GM19467 (cell line): ENCODE measurements around the gene PIP4K2B.

Experiments used
- ATAC-seq: cut with Tn5 transposase; IDR thresholded peaks from one replicate; pipeline ENCODE4 v1.9.1; 2021; ENCODE audit warnings: mild to moderate bottlenecking, moderate library complexity; ENCODE audit not compliant: unreplicated experiment

The PIP4K2B gene

DNA sequence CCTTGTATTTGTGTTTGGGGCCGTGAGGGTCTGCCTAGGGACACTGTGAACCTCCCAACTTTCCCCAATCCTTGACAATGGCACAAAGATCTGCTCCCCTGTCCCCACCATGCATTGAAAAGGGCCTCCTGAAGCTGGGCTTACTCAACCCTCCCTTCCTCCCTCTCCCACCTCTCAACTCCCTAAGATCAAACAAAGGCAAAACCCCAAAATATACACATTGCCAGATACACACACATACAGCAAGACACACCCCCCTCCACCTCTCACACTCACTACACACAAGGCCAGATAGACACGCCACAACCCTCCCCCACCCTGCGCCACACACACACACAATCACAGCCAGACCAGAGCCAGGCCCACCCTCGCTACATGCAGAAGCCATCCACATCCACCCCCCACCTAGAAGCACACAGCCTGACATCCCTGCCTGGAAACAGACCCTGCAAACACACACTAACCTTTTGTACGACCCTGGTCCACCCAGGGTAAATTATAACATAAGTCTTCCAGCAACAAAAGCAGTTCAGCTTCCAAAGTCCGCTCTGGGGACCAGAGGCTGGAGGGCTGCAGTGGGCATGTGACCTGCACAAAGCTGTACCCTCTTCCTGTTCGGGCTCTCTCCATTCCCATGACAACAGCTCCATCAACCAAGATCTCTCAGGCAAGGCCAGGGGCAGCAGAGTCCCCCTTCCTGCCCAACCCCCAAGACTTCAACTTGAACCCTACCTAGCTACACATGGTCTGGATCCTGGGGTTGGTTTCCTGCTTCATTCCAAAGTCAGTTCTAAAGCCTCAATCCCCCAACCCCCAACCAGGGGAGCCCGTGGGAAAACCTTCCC is 53.1 kb downstream of the PIP4K2B start:
- ATAC-seq: no peak

DNA sequence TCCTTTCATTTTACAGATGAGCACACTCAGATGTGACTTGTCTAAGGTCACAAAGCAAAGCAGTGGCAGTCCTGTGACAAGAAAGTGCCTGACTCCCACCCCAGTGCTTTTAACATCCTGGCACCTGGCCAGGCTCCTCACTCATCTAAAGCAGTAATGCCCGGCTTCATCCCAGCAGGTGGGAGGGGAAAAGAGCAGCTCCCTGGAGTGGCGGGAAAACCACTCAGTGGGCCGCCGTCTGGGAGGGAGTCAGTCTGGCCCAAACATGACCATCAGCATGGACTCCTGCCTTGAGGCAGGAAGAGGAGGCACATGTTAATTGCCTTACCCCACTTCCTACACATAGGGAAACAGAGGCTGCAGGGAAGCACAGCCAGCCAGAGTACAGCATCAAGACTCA is 53.8 kb downstream of the PIP4K2B start:
- ATAC-seq: no peak

DNA sequence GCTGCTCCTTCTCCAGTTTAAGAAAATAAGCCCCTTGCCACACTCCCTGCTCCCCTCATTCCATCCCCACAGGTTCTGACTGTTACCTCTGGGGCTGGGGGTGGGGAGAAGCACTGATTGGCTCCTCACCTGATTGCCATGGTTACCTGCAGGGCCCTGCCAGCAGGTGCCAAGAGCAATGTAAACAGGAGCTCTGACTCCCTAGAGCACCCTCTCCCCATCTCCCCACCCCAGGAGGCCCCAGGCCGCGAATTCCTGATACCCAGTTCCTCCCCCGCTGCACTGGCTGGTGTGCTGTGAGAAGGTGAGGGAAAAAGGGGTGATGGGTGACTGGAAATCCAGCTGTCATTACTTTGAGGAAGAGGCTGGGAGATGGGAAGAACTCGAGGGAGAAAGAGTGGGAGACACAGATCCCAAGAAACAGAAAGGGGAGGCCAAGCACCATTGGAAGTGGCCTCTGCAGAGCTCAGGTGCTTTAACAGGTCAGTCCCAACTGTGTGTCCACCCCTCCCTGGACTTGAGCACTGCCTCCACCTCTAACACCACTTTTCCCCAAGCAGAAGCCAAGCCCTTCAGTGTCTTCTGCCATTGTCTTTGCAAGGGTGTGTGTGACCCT is 55.7 kb downstream of the PIP4K2B start:
- ATAC-seq: no peak

DNA sequence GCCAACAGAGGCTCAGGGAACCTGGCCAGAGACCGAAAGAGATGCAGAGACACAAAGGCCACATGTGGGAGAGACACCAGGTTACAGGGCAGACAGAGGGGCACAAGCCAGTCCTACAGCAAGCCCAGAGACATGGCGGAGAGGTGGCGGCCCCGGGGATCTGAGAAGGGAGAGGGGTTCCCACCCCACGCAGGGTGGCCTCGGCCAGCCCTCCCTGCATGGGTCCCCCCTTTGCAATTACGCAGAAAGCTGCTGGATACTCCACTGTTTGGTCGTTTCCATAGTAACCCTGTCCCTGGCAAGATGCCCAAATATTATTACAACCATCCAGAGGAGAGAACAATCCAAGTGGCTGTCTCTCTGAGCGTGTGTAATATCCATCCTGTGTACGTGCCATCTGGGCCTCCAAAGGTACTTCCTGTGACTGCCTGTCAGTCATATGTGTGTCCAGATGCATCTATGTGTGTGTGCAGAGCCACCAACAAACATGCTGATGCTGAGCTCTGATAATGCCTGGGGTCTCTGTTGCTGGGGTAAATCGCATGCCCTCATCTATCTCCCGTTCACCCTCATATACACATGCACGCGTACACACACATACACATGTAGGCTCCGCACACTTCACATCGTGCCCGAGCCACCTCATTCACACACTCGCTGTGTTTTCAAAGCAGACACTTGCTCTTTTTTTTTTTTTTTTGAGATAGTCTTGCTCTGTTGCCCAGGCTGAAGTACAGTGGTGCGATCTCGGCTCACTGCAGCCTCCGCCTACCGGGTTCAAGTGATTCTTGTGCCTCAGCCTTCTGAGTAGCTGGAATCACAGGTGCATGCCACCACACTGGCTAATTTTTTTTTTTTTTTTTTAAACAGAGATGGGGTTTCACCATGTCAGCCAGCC is 56.7 kb downstream of the PIP4K2B start:
- ATAC-seq: no peak

DNA sequence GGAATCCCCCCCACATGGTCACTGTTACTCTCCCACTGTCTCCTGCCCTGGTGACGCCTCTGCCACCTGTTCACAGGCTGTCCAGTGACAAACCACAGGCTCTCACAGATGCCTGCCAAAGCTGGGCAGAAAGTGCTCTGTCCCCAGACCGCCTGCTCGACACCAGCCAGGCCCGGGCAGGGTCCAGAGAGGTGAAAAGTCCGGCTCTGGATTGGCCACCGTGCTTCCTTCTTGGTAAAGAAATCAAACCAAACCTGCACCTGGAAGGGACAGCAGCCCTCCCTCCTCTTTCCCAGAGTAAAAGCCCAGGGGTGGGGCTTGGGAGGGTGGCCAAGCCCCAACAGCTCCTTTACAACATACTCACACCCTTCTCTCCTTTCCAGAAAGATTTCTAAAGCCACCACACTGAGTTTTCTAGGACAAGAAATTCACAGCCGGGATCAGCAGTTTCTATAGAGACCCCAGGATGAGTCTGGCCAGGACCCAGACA is 57.4 kb downstream of the PIP4K2B start:
- no peak for ATAC-seq

DNA sequence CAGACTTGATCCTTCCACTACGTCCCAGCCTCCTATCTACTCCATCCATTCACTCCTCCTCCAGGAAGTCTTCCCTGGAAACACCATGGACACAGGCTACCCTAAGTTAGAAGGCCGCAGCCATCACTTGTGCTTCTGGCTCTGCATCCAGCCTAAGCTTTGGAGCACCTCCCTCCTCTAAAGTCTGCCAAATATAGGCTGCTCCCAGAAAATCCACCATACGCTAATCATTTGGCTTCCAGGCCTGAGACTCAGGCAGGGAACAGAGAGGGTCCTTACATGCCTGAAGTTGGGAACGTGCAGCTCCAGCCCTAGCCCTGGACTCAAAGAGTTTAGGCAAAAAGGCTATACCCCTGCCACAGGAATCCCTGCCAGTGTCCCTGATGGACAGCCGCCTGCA is 57.9 kb downstream of the PIP4K2B start:
- no peak for ATAC-seq

DNA sequence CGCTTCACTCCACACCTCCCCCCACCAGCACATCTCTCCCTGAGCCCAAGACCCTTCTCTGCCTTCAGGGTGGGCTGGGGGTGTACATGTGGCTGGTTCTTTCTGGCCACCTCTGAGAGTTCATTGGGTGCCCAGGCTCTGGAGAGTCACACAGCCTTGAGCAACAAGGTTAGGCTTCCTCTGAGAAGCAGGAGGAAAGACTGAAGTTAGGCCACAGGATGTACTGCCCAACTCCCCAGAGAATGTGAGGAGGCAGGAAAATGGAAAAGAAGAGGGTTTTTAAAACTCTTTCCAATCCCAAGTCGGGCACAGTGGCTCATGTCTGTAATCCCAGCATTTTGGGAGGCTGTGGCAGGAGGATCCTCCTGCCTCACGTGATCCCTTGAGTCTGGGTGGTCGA is 58.5 kb downstream of the PIP4K2B start:
- ATAC-seq: no peak

DNA sequence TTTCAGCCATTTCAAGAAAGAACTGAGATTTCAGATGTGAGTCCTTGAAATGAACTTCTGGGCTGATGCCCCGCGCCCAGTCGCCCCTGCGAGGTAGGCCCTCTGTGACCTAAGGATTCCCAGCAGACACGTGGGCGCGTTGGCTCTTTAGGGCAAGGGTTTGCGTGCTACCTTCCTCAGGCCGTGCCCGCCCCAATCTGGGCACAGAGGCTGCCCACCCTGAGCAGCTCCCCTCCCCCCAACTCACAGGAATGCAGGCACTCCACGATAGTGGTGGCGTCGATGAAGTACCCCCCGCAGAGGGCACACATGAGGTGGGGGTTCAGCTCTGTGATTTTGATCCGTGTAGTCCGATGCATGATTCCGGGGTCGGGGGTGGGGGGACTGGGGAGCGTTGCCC is 59.3 kb downstream of the PIP4K2B start:
- no peak for ATAC-seq

DNA sequence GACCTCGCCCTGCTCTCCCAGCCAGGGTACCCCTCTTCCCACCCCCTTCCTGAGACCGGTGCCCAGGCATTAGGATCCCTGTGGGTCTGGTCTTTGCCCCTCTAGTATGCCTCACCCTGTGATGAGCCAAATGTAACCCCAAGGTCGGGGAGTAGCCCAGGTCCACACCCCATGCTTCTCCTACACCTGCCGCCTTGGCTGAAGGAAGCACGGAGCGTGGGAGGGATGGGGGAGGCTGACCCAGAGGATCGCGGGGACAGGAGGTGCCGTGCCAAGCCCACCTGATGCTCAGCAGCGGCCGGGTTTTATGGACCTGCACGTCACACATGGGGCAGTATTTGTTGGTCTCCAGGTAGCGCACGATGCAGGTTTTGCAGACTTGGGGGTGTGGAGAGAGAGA is 60.1 kb downstream of the PIP4K2B start:
- no peak for ATAC-seq

DNA sequence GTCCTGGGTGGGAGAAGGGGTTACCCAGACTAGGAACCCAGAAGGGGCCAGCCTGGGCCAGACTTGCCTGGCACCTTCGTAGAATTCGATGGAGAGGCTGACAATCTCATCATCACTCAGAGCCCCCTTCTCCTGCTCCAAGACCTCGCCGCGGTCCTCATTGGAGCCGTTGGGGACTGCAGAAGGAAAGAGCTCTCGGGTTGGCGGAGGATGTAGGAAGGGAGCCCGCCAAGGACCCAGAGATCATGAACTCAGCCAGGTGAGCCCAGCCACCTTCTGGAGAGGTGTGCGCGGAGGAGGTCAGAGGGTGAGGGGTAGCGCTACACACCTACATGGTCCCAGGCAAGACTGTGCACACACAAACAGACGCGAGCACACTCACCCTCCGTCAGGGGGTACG is 60.7 kb downstream of the PIP4K2B start:
- ATAC-seq: no peak

DNA sequence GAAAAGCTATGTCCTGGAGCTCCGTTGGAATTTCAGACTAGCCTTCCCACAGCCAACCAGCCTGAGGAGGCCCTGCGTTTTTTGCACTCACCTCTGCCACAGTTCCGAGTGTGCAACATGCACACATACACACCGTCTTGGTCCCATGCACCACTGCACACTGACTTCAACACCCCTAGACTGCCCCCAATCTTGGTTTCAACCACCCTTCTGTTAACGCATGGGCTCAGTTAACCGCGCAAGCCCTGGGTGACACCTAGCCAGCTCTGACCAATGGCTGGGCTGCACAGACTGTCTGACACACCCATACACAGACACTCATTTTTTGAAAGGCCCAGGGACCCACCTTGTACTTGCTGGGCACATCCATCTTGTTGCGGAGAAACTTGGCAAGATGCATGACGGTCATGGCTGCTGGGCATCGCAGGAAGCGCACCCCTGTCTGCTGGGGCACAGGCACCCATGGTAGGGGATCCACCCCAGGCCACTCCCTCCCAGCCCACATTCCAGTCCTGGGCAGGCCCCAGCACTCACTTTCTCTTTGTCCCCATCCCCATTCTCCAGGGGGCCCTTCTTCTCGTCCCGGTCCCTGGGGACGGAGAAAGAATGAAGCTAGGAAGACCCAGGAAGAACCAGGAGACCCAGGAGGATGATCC is 61.2 kb downstream of the PIP4K2B start:
- ATAC-seq: no peak

DNA sequence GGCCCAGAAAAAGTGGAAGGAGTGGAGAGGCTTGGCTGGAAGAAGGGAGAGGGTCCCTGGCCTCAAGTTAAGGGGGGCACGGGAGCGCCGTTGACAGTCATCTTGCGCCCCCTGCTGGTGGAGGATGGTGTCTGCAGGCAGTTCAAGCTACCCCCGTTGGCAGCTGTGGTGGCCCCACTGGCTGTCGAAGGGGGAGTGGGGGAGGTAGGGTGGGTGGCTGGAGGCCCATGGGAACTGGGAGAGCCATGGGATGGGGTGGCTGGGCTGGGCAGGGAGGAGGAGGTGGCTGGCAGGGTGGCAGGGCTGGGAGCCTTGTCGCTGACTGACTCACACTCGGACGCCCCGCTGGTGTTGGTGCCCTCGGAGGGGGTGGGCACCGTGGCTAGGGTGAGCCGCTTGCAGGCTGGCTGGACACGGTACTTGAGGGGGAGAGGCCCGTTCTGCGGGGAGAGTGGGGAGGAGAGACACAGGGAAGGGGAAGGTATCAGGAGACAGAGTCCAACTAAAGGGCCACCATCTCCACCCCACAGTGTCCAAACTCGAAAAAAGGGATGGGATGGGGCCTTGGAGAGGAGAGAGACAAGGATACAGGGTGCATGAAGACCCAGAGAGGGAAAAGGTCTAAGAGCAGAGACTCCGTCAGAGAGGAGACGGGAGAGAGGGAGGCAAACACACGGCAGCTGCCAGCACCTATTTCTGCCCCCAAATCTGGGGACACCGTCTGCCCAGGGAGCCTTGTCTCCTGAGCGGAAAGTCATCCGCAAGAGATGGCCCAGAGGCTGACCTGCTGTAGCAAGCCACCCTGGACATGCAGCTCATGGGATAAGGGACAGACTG is 64.0 kb downstream of the PIP4K2B start:
- no peak for ATAC-seq

DNA sequence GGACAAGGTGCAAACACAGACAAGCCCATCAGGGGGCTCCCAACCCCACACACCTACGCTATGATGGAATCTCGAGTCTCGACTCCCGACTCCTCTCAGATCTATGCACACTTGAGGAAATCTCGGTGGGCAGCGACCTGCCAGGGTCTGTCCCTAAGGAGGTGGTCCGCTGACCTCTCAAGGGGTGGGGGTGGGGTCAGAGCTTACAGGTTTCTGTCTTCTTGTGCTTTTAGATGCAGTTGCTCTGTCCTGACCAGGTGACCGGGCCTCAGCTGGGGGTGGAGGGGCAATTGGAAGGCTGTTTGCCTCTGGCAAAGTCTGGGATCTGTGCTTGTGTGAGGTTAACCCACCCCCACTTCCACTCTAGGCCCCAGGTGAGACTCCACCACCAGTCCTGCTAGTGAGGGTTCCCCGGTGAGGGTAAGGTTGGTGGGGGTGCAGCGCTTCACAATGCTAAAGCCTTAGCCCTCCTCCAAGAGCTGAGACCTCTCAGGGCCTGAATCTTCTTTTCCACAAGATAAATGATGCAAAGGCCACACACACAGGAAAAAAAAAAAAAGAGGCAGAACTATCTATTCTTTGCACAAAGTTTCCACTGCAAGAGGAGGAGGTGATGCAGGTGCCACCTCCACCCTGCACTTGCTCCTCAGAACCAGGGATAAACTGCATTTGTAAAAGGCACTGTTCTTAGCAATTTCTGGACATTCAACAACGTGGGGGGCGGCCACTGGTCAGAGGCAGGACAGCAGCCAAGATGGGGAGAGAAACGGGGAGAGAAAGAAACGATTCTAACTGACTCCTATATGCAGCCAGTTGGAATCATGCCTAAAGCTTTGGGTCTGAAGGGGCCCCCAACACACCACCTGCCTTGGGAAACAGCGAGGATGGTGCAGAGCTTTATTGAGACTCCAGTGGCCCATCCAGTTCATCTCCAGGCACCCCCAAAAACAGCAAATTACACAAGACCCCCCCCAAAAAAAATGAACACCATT is 65.1 kb downstream of the PIP4K2B start:
- no peak for ATAC-seq

DNA sequence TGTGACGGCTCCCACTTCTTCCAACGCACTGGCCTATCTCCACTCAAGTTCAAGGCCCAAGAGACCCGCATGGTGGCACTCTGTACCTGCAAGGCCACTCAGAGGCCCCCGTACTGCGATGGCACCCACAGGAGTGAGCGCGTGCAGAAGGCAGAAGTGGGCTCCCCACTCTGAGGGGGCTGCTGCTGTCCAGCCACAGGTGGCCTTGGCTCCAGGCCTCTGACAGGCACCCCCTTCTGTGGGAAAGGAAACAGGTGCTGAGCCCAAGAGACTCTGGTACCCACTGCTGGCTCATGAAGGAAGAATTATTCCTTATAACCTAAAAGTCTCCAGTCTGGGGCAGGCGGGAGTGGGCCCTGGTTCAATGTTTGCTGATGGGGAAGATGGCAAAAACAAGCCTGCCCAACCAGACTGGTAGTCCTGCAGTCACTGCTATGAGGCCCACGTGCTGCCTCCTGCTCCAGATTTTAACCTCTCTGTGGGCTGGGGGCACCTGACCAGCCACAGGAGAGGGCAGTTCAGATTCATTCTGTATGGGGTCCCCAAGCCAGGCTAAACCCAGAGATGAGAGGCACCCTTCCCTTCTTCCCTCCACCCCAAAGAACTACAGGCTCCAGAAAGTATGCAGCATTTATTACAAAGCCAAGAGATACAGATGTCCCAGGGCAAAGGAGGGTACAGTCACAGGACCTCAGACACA is 65.9 kb downstream of the PIP4K2B start:
- no peak for ATAC-seq

DNA sequence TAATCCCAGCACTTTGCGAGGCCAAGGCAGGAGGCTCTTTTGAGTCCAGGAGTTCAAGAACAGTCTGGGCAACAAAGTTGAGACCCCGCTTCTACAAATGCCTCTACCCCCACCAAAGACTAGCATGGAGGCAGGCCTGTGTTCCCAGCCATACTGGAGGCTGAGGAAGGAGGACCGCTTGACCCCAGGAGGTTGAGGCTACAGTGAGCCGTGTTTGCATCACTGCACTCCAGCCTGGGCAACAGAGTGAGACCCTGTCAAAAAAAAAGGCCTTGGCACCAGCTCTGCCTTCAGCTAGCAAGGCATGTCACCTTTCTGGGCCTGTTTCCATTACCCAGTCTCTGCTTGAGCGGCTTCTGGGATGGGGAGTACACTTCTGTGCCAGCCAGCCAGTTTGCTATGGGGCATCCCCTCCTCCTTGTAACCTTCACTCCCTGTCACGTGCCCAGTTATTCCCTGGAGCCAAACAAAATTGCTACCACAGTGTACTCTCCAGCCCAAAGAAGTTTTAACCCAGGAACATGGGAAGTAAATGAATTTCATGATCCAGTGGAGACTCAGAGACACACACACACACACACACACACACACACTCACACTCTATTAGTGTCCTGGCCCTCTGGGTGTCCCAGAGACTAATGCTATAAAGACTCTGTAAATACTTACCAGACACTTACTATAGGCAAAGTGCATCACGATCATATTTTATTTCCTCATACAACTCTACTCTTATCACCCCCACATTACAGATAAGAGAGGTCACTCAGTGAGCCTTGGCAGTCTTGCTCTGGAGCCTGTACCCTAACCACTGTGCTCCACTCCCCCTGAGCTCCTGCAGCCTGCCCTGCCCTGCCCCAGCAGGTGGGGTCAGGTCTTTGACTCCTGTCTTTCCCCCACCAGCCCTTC is 66.7 kb downstream of the PIP4K2B start:
- no peak for ATAC-seq

DNA sequence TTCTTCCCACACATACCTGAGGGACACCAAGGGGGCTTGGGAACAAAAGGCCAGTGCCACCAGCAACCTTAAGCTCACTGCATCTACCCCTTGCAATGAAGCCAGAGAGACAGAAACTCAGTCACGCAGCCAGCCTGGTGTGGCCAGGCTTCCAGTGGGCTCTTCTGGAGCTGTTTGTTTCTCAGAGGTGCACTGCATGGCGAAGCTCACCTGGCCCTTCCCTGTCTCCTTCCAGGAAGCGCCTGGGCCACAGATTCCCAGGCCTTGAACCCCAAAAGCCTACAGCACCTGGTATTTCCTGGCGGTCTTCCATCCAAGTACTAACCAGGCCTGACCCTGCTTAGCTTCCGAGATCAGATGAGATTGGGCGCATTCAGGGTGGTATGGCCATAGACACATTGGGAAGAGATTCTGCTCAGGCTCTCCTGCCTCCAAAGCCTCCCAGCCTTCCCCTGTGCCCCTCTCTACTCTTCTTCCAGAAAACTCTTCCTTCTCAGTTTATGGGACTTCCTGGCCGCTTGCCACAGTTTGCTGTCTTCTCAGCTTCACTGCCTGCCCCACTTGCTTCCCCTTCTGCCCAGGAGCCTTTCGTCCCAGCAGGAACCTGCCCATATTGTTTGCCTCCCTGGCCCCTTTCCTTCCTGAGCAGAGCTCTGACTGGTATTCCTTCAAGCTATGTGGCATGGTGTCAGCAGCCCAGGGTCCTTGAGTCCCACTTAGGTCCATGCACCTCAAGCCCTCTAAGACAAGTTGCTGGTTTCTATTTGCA is 67.6 kb downstream of the PIP4K2B start:
- no peak for ATAC-seq
